ENCODE measurements around the gene FOXK2.

DNA sequence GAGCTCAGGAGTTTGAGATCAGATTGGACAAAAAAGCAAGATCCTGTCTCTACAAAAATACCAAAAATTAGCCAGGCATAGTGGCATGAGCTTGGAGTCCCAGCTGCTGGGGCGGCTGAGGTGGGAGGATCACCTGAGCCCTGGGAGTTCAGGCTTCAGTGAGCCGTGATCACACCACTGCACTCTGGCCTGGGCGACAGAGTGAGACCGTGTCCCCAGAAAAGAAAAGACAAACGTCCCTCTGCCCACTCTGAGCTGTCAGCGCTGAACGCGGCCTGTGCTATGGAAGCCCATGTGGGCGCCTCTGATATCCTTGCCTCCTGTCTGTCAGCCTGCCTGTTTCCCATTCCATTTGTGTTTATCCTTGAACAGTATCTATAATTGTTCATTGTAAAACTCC, 50.7 kb downstream of the FOXK2 start:
- TF ChIP-seq CTCF (IDR thresholded peaks at IDR 0.05): no peak
- TF ChIP-seq EZH2 (IDR thresholded peaks at IDR 0.05; ENCODE audit: borderline replicate concordance, insufficient read depth, low read depth, low read length, poor library complexity, severe bottlenecking): no peak

All from B cell (primary cell).